Thyroid gland (tissue), 4 donors: ENCODE measurements around the gene UBTD1.
"Not testable (repeated sequence)": the region's sequence is repeated elsewhere in the genome, so short reads cannot be mapped to it uniquely, and the experiment has no call there.

Experiments
- POLR2A ChIP-seq, 2 donors: fragments of 450-650 bp; IDR thresholded peaks; one replicate each; pipeline ENCODE4 v1.6.1; 2017; ENCODE audit warnings: antibody characterized with exemption in 2 of 2, mild to moderate bottlenecking in 2 of 2, moderate library complexity in 1 of 2
- TF ChIP-seq, protein P1 (sequence below), 6 experiments: fragments of 200-600 bp in 3 of 6; fragments of 450-650 bp in 3 of 6; sonication (generic) in 3 of 6; IDR thresholded peaks; one replicate each; pipeline ENCODE4 v1.5.1; 2016 to 2019; ENCODE audit warnings: antibody characterized with exemption in 6 of 6, mild to moderate bottlenecking in 2 of 6, inconsistent platforms in 1 of 6, moderate library complexity in 1 of 6

DNA sequence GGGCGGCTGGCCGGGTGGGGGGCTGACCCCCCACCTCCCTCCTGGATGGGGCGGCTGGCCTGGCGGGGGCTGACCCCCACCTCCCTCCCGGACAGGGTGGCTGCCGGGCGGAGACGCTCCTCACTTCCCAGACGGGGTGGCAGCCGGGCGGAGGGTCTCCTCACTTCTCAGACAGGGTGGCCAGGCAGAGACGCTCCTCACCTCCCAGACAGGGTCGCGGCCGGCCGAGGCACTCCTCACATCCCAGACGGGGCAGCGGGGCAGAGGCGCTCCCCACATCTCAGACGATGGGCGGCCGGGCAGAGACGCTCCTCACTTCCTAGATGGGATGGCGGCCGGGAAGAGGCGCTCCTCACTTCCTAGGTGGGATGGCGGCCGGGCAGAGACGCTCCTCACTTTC is 30.2 kb downstream of the UBTD1 start:
- TF ChIP-seq, protein P1, sequence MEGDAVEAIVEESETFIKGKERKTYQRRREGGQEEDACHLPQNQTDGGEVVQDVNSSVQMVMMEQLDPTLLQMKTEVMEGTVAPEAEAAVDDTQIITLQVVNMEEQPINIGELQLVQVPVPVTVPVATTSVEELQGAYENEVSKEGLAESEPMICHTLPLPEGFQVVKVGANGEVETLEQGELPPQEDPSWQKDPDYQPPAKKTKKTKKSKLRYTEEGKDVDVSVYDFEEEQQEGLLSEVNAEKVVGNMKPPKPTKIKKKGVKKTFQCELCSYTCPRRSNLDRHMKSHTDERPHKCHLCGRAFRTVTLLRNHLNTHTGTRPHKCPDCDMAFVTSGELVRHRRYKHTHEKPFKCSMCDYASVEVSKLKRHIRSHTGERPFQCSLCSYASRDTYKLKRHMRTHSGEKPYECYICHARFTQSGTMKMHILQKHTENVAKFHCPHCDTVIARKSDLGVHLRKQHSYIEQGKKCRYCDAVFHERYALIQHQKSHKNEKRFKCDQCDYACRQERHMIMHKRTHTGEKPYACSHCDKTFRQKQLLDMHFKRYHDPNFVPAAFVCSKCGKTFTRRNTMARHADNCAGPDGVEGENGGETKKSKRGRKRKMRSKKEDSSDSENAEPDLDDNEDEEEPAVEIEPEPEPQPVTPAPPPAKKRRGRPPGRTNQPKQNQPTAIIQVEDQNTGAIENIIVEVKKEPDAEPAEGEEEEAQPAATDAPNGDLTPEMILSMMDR (IDR thresholded peaks at IDR 0.05), result not testable (repeated sequence)
- TF ChIP-seq POLR2A (IDR thresholded peaks at IDR 0.05), result not testable (repeated sequence)
